COR-L47 (cell line): ENCODE results near the gene ADAMTS12.

Experiments used
- DNase-seq: peaks from one replicate; lab custom pipeline; 2025; lab: John Stamatoyannopoulos, UW

Gene ADAMTS12

DNA sequence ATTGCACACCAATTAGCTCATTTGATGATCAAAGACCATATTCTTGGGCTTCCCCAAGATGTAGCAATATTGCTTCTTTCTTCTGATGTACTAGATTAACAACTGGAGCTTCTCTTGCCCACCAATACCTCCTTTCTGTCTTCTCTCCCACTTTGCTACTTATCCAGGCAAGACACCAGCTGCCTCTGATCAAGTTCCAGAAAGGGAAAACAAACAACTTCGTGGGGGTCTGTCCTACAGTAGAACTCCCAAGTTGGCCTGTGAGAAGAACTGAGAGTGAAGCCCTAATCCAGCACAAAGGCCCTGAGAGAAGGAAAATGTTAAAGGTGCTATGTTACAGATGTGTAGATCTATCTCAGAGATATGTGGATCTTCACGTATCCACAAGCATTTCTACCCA is 44.9 kb downstream of the ADAMTS12 start:
- no peak for DNase-seq

DNA sequence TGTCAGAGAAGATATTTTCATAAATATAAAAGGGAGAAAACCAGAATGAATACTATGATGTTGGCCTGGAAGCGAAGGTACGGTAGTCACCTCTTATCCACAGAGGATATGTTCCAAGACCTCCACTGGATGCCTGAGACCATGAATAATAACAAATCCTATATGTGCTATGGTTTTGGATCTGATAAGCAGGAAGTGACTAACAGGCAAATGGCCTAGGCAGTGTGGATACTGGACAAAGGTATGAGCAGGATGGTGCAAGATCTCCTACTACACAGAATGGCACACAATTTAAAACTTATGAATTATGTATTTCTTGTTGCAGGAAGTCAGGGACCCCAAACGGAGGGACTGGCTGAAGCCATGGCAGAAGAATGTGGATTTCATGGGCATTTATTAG is 48.2 kb downstream of the ADAMTS12 start:
- DNase-seq, result no peak

DNA sequence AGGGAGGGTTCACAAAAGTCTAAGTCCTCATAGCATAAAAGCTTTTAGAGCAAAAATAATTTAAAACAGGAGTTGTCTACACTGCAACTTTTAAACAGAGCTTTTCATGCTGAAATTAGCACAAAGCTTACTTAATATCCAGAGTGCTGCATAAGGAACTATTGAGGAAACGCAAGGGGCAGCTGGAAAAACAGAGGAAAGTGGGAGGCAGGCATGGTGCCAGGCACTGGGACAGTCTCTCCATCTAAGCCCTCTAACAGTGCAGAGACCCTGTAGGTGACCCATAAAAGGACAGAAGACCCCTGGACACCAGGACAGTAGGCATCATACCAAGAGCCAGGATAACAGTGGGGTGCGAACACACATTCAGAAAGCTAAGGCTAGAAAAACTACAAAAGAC is 49.3 kb downstream of the ADAMTS12 start:
- DNase-seq, result no peak

DNA sequence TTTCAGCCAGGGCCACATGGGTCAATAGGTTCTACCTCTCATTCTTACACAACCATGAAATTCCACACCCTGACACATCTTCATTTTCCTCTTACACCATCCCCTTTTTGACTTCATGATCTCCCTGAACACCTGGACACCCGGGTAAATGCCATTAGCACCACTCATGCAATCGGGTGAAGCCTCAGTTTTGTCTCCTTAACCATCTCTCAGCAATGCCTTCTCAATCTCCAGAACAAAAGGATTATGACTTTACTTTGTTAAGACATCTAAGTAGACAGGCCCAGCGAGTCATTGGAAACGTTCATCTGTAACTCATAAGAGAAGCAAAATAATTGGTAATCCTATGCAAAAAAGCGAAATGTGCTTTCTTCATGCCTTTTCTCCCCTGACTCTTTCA is 49.9 kb downstream of the ADAMTS12 start:
- DNase-seq, result no peak

DNA sequence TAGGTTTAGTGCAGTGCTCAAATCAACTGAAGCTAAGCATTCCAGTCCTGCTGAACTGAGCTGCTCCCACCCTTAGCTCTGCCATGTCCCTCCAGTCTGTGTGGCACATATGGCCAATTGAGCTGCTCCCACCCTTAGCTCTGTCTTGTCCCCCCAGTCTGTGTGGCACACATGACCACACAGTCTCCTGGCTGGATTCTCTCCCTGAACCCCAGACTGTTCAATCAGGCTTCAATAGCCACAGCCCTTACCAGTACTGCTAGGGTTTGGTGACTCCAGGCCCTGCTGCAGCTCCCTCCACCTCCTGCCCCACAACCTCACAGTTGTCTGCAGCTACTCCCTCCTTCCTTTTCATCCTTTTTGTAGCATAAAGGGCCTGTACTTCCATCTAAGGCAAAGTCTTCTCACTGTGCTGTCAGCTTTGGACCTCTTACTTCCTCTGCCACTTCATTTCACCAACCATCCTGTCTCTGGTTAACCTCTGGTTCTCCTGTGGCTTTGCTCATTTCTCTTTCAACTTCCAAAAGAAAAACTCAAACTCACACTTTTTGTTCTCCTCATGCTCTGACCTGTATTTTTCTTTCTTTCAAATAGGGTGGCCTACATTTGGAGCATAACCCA is 50.8 kb downstream of the ADAMTS12 start:
- no peak for DNase-seq

DNA sequence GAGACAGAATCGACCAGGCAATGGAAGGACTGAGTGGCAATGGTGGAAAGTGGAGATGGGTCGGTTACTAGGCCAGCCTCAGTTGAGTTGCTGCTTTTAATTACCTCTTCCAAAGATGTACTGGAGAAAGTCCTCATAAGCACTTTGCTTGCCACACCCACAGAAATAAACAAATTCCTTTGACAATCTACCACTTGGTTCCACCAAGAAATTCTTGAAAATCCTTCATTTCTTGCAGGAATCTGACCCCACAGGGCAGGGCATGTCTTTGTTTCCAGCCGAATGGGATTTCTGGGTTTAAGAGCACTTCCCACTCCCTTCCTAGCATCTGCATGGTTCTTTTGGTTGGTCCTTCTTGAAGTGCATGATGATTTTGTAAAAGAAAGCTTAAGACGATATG is 54.5 kb downstream of the ADAMTS12 start:
- no peak for DNase-seq

DNA sequence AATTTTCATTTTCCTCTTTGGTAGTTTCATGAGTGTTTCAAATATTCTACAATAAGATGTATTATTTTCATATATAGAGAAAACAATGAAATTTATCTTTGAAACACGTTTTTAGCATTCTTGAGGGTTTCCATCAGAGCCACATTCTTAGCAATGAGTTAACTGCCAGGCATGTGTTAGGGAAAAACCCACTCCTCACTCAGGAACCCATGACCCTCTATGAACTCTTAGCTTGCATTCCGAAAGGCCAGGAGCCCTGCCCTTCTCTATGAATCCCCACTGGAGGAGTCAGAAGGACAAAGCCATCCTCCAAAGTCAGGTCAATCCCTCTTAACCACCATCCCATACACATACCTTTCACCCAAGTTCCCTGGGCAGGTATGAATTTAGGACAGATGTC is 57.5 kb downstream of the ADAMTS12 start:
- no peak for DNase-seq

DNA sequence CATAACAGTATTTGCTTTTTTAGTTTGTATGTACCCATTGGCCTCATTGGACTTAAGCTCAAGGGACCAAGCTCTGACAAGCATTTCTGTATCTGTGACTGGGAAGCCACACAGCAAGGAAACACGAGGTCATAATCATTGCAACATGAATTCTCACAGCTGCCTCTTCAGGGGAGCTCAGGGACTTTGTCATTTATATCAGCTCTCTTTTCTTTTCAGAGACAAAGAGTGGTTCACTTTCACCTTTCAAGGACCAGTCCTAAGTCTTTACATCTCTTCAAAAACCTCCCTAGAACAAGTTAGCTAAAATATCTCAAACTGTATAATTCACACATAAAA is 58.6 kb downstream of the ADAMTS12 start:
- DNase-seq, result no peak

DNA sequence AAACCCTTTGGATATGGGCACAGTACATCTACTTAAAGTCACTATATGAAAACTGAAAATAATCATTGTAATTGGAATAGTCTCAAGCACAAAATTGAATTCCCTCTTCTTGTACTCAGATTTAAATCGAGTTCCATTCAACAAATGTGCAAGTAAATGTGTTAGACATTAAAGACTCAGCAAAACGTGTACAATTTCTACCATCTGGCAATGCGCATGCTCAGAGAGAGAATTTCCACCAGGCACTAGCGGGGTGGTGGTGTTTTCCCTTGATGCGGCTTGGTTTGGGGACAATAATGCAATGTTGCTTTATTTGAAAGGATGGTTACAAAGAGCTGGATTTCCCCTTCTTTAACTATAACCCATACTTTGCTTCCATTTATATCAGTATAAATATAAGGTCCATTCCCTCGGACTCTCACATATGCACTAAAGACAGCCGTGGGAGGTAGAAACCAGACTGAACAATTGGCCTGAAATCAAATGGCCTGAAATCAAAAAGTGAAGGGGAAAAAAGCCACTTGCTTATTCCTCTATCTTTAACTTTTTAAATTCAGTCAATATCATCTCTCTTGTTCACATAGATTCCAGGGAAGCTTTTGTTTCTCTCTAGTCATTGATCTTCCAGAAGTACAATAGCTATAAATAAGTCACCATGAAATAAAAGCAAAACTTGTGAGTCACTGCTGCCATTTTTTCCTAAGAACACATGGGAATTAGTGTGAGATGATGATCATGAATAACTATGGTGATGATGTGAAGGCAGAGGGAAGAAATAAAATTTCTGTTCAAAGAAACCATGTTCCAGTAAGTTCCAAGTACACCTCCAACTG is 59.2 kb downstream of the ADAMTS12 start:
- DNase-seq, result no peak

DNA sequence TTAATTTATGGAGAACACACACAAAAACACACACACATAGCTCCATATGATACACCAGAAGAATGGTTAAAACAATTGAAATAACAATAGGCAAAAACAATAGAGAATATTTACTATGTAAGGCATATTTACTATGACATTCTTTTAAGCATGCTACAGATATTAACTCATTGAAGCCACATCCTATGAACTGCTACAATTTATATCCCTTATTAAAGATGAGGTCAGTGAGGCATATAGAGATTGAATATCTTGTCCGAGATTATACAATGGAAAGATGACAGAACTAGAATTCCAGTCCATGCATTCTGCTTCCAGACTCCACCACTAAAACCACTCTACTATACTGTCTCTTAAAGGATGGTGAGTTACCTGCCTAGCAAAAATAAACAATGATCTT is 60.7 kb downstream of the ADAMTS12 start:
- DNase-seq, result no peak

DNA sequence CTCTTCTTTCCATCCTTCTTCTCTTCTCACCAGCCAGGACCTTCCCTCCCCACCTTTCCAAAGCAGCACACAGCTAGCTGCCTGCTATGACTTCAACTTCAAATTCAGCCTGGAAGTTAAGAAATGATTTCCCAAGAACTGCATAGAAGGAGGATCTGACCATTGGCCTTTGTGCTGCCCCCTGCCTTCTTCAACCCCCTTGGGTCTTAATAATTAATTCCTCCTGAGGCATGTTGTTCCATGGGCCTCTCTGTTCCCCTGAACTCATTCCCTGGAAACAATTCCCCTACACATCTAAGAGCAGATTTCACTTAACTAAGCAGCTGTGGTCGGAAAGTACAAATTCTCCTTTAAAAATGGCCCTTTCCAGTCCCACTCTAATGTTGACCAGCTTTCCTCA is 62.4 kb downstream of the ADAMTS12 start:
- no peak for DNase-seq

DNA sequence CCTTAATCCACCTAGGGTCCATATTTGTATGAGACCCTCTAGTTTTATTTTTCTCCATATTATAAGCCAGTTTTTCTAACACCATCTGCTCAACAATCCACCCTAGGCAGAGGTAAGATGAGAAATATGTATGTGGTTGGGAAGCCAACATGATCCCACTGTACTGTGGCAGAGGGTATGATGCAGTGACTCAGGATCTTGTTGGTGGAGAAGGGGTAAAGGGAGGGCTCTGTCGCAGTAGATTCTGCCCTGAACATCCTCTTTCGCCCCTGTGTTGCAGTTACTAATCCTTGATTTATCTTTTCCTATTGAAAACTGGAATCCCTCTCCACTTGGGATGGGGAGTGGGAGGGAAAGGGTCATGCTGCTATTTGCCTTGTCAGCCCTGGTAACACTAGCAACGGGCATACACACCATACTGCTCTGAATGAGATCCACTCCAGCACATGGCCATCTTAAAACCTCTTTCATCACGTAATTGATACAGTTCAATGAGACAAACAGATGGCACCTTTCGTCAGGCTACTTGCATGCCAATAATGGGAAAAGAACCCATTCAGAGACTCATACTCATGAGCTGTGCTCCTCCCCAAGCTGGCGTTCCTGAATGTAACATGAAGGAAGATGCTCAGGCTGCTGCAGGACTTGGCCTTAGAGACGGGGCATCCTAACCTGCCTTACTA is 63.0 kb downstream of the ADAMTS12 start:
- DNase-seq, result no peak

DNA sequence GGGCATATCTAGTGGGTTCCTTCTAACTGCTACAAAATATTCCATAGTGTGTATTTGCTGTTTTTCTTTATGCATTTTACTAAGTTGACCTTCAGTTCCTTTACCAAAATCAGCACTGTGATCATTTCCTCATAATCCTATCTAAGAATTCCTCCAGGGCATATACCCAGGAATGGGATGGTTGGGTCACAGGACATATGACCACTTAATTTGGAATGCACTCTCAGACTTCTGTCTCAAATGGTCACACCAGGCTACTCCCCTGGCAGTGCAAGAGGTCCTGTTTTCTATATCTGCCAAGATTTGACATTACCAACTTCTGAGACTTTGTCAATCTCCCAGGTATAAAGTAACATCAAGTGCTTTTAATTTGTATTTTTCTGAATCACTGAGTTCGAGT is 63.9 kb downstream of the ADAMTS12 start:
- DNase-seq, result no peak

DNA sequence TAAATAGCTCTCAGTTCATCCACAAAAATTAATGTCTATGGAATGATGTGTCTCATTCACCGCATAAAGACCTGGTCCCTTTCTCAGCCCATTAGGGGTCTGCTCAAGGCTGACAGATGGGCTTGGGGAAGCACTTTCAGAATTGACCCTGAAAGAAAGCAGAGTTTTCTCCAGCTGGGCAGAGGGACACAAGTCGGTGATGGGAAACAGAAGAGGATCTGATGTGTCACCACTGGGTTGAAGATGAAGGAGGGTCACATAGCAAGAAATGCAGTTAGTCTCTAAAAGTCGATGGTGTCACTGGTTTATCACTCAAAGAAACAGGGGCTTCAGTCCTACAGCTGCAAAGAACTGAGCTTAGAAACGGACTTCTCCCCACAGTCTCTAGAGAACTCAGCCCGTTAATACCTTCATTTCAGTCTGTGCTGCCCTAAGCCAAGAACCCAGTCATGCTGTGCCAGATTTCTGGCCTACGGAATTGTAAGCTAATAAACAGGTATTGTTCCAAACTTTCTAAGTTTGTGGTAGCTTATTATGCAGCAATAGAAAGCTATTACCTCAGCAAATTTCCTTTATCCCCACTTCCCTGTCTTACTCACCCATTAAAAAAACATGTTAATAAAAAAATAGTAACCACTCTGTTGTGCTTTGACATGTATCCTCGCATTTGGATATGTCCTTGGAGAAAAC is 64.6 kb downstream of the ADAMTS12 start:
- no peak for DNase-seq

DNA sequence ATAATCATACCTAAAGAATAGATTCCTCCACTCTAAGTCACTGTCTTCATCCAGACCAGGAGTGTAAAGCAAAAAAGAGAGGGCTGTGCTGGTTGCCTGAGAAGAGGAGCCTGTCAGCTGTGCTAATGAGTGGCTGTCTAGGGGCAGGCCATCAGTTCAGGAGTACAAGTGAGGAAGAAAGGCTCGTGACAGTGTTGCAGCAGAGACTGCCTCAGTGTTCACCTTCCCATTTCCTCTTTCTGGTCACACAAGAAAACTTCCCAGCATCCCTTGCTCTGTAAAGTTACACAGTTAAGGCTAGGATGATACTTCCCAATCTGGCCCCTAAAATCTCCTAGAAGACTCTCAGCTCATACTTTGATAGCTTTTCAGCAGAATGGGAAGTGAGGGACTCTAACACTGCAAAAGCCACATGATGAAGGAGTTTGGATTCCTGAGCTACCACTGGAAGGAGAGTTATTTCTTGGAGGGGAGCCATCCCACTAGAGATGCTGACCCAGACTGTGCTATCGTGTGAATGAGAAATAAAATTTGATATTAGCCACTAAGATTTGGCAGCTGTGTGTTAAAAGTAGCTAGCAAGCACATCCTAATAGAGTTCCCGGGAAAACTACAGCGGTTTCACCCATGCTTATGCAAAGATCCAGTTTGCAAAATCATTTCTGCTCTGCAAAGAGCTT is 67.1 kb downstream of the ADAMTS12 start:
- DNase-seq, result no peak

DNA sequence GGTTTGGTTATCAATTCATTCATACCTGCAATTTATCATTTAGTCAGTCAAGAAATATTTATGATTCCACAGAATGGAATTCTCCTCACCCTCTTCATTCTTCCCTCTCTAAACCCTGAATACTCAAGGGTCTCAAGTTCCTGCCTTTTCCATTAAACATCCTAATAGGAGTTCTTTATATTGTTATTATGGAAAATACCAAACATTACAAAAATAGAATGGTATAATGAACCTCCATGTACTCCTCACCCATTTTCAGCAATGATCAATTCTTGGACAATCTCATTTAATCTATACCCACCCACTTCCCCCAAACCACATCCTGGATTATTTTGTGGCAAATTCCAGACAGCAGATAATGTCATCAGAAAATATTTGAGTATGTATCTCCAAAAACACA is 74.5 kb downstream of the ADAMTS12 start:
- DNase-seq, result no peak

DNA sequence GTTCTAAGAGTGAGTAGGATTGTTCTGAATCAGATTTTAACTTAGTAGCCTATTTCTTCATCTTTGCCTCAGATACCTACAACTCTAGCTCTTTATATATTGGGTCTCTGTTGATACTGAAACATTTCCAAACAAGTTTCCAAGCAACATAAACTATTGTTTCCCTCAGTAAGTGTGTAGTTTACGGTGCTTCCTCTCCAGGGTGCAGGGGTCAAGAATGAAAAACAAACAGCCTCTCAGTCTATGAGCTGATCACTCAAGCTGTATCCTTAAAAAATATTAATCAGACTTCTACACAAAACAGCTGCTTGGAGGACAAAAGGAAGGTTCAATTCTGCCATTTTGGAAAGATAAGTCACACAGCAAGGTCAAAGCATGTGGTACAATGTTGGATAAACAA is 75.0 kb downstream of the ADAMTS12 start:
- no peak for DNase-seq

DNA sequence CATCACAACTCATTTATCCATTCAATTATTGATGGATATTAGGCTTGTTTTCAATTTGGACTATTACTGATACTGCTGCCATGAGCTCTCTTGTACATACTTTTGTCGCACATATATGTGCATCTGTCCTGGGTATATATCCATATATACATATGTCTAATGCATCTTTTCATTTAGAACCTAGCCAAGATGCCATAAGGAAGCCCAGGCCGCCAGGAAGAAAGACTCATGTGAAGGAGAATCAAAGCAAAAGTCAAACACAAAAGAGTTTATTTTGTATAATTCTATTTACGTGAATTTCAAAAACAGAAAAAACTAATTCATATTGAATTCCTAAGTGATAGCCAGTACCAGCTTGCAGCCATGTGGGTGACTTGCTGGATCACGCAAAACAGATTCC is 79.0 kb downstream of the ADAMTS12 start:
- no peak for DNase-seq

DNA sequence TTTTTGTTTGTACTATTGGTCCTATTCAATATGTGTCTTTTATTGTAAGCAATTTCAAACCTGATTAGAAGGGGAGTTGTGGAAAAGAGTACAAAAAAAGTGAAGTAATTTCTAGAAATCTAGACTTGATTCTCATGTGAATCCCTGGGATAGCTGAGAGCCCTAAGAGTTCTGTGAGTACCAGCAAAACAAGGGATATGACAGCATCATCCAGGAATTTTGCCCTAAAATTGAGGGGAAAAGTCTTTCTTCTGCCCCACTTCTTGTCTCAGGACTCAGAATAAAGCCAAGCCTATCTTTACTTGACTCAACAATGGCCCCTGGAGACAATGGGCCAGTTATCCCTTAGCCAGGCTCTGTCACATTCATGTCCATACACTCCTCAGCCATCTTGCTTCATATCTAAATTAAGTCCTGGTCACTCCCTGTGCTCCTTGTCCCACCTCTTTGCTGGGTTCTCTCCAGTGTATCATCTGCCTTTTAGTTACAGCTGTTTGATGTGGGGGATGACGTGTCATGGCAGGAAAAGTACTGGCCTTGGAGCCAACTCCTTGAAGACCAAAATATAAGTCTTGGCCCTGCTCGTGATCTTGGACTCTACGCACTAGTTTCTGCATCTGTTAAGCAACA is 81.2 kb downstream of the ADAMTS12 start:
- DNase-seq, result no peak

DNA sequence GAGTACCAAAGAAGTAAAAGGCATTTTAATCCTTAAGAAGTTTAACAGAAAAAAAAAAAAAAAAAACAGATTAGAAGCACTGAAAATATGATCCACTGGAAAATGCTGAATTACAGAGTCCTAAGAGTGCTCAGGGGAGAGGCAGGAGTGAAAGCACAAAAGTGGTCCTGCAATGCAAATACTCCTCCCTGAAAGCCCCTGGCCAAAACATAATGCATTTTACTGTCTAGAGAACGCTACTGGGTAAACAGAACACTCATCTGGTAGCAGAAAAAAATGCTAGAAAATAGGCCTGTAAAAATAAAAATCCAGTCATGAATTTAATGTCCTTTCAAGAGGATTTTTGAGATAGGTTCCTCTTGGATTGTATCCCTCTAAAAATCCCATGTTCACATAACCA is 81.9 kb downstream of the ADAMTS12 start:
- no peak for DNase-seq

DNA sequence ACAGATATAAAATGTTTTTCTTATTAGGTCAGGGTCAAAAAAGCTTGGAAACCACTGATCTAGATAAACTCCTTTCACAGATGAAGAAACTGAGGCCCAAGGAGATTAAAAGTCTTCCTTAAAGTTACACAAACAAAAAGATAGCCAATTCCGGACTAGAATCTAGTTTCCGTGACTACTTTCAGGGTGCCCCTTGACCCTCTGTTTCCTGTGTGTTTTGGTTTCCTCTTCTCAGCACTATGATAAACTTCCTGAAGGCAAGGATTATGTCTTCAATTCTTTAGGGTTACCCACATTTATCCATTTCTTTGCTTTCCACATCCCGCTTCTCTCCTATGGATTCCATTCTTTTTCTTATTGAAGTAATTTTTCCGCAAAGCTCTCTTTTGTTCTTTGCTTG is 83.1 kb downstream of the ADAMTS12 start:
- no peak for DNase-seq

DNA sequence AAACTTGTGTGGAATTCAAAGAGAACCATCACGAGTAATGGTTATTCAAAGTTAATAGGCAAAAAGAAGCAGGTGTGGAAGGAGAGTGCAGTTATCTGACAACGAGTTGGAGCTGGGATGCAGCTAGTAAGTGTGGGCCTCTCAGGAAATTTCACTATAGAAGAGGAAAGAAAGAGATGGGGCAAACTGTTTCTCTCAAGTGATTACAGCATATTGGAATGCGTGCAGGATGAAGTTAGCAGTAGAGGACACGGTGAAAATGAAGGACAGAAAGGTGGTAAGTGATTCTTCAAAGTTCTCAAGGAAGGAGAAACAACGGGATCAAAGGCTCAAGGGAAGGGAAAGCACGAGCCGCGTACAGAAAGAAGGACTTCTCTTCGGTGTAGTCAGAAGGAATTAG is 84.0 kb downstream of the ADAMTS12 start:
- DNase-seq, result no peak
